ENCODE results near the gene KCNJ16.
"Not testable (repeated sequence)": the region's sequence is repeated elsewhere in the genome, so short reads cannot be mapped to it uniquely, and the experiment has no call there.

KCNJ16 gene

DNA sequence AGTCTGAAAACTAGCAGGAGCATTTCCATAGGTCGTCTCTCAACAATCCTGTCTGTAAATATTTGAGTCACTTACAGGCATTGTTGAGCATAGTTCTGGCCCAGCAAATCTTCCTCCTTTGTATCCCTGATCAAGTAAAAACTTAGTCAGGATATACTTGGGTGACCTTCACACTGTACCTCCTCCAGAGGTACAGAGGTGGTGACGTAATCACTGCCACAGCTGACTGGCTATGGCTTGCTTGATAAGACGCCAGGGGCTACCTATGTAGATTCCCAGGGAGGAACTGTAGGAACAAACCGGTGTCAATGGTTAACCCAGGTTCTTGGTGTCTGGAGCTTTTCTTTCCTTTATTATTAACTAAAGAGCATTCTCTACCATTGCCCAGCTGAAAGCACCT lies at the start of gene KCNJ16:
KCNJ16 (plus strand) TSS at position 270 of the 400 bp plus-strand sequence. CDS start 56,863 bp downstream, outside the sequence.
- no peak for DNase-seq

DNA sequence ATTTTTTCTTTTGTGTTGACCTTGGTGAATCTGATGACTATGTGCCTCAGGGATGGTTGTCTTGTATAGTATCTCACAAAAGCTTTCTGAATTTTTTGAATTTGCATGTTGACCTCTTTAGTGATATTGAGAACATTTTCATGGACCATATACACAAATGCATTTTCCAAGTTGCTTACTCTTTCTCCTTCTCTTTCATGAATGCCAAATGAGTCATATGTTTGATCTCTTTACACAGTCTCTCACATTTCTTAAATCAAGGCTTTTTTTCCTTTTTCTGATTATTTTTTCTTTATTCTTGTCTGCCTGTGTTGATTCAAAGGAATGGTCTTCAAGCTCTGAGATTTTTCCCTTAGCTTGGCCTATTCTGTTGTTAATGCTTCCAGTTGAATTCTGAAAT lies 46.6 kb upstream of the KCNJ16 start:
- DNase-seq, result no peak

DNA sequence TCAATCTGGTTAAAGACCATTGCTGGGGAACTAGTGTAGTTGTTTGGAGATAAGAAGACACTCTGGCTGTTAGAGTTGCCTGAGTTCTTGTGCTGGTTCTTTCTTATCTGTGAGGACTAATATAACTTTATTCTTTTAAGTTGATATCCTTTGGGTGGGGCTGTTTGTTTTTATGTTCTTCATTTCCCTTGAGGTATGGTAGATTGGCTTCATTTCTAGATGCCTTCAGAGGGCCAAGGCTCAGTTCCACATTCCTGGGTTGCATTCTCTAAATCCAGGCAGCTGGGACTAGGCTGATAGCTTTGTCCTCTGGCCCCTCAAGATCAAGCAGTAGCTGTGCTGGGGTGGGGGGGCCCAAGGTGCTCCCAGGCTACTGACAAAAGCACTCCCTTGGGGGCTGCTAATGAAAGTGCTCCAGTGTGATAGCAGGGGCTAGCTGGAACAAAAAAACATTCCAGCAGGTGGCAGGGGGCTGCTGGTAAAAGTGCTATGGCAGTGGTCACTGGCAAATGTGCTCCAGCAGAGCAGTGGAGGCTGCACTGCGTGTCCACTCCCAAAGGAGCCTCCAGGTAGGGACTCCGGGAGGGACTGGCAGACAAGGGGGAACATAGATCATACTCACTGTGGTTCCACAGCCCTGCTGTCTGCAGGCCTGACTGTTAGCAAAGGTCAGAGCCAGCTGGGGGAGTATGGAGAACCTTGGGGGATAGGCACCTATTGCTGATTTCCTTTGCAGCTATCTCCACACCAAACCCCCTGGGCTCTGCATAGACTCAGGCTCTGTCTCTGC lies 45.9 kb upstream of the KCNJ16 start:
- DNase-seq, result no peak

DNA sequence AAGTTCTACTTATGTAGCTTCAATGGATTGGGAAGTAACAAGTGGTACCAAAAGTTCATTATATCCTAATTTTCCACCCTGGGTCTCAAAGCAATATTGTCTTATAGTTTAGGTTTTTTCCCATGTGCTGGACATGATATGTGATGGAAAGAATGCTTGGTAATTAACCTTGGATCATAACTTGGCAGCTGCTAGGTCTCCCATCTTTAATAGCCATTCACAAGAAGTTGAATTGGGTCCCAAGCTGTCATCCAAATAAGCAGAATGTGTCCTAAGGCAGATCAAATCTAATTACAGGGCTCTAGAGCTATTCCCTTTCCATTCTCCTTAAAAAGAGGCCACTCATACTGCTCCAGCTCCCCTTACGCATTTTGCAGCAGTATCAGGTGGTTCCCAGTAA lies 44.7 kb upstream of the KCNJ16 start:
- DNase-seq, result no peak

DNA sequence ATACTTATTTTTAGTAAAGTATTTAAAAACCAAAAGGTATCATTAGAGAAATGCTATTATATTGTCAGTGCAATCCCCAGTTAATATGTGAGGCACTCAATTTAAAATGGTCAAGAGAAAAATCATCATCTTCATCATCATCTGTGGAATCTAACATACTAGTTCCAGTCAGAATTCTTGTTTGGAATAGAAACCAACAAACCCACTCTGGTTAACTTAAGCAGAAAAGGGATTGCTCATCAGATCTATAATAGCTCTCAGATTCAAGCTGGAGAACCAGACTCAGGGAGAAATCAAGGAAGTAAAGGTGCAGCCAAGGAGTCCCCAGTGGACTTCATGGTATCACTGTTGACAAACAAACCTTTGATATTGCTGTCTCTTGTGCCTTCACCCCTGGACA lies 43.7 kb upstream of the KCNJ16 start:
- DNase-seq, result no peak

DNA sequence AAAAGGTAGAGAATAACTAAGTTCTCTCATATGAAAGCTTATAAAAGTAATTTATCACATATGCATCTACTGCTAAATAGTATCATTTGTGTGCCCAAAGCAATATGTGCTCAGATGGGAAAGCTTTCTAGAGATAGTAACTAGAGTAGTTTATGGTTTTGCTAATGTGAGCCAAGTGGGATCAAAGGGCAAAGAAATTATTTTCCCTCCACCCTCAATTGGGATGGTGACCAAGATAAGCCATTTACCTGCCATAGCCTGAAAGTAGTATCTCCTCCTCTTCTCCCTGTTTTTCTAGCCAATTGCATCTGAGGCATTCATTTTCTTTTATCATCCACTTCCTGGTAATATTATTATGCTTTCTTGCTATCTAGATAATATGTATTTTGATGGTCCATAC lies 41.9 kb upstream of the KCNJ16 start:
- no peak for DNase-seq

DNA sequence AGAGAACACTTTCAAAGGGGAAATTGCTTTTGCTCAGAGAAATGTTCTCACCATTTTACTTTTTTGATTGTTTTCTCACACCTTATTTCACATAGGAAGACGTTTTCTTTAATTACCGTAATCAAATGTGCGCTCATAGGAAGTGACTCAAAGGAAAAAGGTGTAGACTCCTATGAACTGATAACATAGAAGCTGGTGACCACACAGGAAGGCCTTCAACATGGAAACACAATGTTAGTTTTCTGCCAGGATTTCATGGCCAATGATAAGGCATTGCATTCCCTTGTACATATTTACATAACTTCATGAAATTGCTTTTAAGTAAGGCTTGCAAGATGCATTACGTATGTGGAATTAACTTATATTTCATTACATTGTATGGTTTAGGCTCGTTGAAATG lies 40.9 kb upstream of the KCNJ16 start:
- no peak for DNase-seq

DNA sequence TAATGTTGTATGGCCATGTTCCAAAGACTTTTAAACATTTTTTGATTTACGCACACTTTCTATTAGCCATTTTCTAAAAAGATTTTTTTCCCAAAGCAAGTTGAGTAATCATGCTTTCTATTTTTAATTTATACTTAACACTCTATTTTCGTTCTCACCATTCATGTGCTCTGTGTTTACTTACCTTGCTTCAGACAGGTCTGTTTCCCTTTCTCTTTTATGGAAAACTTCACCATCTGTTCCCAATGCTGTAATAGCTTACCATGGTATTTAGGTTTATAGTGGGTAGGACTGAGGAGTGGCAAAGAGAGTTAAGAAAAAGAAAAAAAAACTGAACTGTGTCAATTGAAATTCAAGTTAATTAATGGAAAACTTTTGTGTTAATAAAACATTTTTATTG lies 37.5 kb upstream of the KCNJ16 start:
- DNase-seq, result no peak

DNA sequence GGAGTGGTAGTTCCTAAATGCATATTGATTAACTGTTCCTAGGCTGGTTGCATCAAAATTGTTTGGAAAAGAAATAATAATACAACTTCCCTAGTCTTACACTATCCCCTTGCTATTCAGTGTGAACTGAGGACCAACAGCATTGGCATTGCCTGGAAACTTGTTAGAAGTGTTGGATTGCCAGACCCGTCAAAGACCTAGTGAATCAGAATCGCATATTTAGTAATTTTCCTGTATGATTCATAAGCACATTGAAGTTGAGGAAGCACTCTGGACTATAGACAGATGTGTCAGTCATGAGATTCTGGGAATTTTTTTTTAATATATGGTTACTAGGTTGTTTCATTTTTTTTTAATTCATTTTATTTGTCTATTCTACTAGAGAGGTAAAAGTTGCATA lies 34.7 kb upstream of the KCNJ16 start:
- no peak for DNase-seq

DNA sequence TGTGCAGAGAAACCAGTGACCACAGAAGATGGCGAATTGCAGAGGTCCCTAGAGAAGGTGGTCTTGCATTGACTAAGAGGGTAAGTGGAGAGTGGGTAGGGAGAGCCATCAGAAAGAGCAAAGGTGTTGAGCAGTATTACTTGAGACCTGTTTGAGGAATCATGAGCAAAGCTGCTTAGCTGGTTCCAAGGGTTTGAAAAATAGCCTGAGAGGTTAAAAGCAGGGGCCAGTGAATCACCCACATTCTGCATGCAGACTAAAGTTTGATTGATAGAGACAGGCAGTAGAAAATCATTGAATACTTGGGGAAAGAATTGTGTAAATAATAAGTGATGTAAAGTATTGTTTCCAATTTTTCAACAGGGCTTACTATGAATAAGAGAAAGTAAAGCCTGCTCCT lies 34.0 kb upstream of the KCNJ16 start:
- no peak for DNase-seq

DNA sequence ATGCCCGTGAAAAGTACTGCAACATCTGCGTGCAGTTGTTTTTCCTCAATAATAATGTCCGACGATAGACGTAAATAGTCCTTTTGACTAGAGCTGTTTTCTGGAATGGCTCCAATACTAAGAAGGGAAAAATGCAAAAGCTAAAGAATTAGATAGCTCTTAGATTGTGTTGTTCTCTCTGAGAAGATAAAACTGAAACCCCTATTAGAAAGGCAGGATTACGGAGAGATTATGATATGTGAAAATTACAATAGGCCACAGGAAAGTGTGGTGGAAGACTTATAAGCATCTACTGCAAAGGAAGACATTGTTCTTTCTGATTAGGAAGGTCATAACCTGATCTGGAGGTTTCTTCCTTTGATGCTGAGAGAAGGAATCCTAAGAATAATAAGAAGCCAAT lies 33.5 kb upstream of the KCNJ16 start:
- DNase-seq, result no peak

DNA sequence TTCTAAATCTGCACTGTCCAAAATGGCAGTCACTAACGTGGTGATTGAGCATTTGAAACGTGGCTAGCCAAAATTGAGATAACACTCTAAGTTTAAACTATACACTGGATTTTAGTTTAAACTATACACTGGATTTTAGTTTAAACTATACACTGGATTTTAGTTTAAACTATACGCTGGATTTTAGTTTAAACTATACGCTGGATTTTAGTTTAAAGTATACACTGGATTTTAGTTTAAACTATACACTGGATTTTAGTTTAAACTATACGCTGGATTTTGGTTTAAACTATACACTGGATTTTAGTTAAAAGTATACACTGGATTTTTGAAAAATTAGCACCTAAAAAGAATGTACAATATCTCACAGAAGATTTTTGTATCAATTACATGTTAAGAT lies 29.2 kb upstream of the KCNJ16 start:
- DNase-seq, result not testable (repeated sequence)

DNA sequence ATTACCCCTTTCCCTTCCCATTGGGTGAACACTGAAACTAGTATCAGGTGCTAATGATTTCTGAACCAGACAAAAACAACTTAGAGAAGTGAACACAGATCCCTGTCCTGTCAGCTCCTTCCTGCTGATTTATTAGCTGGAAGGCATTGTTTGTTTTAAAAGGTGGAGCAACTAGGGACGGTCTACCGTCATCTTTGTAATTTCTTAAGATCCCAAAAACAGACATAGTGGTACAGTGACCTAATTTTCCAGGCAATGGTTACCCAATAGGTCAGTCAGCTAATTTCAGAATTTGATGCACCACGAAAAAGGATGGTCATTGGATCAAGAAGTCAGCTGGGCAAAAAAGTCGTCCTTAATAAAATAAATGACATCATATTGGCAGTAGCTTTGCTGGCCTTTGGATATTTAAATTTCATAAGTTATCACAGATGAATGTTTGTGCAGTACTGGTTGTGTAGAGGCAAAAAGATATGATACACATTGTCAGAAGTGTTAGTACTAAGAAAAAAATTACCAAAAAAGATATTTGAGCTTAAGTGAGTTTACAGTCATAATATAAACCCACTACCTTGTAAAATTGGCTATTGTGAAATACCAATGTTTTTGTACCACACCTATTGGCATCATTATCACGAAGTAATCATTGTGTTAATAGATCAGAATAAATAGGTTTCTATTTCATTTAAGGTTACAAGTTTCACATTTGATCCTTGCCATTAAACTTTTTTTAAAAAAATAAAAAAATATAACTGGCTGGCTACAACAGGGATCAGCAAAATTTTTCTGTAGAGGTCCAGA lies 27.2 kb upstream of the KCNJ16 start:
- DNase-seq, result no peak

DNA sequence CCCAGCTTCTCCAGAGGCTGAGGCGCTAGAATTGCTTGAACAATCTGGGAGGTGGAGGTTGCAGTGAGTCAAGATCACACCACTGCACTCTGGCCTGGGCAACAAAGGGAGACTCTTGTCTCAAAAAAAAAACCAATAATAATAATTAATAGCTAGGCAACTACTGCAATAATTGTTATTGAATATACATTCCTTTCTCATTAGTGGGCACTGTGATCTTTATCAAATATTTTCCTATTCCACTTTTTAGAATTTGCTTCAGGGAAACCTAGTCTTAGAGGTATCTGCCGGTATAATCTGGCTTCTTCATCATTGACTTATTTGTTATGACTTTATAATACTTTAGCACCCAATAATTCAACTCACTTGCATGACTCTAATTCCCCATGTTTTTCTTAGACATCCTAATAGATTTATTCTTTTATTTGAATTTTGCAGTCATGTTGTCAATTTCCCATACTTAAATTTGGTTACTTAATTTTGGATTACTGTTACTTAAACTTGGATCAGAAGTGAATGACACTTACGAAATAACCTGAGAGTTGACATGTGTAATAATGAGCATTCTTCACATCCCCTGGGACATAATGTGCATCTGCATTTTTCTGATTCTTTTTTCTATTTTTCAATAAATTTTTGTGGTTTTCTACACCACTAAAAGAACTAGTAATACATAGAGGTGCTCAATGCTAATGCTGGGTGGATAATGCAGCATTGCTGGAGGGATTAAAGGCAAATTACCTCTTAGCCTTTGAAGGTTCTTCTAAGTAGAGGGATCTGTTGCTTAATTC lies 25.0 kb upstream of the KCNJ16 start:
- DNase-seq, result no peak

DNA sequence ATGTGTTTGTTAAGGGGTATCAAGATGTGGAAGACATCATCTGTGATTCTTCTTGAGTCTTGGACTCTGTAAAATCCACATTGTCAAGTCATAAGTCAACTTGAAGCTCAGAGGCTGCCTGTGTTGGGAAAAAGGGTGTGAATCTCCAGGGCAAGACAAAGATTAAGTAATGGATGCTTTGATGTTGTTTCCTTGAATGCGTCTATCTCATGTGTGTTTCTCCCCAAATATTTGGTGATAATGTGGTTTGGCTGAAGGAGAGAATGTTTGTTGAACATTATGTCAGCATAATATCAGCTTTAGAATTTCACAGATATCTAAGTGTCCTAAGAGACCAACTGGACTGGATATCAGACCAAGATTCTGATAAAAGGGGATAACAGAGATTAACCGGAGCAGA lies 24.1 kb upstream of the KCNJ16 start:
- DNase-seq, result no peak

DNA sequence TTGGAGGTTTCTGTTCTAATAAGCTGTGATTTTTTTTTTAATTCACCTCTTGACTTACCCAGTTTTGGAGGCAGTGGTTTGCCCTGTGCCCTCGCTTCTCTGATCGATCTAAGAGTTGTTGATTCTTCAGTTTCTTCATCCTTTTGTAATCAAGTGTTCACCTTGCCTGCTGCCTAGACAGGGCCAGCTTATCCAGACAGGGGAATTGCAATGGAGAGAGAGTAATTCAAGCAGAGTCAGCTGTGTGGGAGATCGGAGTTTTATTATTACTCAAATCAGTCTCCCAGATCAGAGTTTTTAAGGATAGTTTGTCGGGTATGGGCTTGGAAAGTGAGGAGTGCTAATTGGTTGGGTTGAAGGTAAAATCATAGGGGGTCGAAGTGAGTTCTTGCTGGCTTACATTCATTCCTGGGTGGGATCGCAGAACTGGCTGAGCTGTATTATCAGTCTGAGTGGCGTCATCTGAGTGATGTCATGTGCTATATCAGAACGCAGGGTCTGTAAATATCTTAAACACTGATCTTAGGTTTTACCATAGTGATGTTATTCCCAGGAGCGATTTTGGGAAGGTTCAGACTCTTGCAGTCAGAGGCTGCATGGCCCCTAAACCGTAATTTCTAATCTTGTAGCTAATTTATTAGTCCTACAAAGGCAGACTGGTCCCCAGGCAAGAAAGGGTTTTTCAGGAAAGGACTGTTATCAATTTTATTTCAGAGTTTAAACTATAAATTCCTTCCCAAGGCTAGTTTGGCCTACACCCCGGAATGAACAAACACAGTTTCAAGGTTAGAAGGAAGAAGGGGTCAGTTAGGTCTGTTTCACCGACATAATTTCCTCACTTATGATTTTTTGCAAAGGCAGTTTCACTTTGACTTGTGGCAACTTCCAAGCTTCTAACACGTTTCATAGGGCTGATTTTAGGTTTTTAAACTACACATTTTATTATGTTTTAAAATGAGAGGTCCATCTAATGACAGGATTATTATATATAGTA lies 21.5 kb upstream of the KCNJ16 start:
- DNase-seq, result no peak

DNA sequence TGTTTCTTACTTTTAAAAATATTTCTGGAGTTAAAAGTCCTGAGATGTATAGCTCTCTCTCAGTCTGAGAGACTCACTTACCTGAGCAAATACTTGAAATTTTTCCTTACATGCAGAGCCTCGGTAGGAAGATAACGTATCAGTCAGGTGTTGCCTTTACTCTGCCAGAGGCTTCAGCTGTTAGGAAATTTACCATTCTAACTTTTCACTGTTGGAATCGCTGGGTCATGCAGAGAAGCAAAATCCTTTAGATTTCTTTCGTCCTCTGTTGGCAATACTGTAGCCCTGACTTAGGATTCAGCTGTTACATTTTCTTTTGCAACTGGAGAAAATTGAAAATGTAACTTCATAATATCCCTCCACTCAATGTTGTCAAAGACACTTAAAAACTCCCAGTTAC lies 20.0 kb upstream of the KCNJ16 start:
- no peak for DNase-seq

DNA sequence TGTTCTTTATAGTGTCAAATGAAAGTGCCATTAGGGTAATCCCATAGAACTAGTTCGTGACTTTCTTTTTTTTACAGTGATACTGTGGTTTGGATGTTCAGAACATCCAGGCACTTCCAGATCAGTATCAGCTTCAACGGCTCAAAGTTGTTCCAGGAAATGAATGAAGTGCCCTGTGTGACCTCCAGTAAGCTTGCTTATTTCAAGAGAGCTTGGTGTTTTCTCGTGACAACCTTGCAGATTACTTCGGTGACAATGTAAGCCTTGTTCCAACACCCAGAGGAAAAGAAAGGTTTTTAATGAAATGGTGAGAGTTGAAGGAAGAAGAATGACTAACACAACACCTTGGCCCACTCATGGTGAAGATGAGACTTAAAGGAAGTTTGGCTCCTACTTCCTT lies 16.0 kb upstream of the KCNJ16 start:
- DNase-seq, result no peak

DNA sequence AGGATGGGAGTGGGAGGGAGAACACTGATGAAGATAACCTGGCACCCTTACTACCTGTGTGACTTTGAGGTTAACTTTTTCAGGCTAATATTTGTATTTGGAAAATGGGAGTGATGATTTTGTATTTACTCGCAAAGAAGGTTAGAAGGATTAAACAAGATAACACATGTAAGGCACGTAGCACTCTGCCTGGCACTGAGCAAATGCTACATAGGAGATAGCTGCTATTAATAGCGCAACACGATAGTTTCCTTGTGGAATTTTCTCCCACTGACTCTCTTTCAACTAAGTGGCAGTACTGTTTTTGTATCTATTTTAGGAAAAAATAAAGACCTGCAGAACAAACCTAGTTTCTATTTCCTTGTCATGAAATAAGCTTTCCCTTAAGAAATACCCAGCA lies 15.4 kb upstream of the KCNJ16 start:
- no peak for DNase-seq

DNA sequence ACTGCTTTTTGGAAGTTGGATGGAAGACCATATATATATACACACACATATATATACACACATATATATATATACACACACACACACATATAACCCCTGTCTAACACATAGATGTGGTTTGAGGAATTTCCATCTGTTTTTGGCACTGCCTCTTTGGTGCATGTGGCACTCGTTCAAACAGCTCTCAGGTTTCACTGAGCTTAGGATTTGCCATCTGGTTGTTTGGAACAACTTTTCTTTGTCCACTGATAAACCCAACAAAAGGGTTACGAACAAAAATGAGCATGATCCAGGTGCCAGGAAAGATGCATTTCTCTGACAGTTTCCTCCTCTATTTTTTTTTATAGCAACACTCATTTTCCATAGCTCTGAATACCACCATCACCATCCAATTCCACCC lies 14.6 kb upstream of the KCNJ16 start:
- DNase-seq, result no peak

DNA sequence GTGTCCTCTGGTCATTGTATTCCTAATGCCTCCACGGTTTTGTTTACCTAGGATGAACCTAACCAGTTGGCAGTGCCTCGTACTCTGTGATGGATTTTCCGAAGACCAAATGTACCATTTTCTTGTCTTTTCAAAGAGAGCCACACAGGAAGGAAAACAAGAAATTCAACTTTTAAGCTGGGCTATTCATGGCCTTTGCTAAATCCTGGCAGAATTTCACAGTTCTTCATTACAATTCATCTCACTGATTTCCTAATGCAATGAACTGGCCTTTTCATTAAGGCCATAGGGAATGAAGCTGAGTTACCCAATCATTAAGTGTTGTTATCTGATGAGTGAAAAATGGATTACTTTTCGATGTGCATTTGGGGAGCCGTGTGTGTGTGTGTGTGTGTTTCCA lies 7.9 kb upstream of the KCNJ16 start:
- peak in 1 of 2 donors; percentile 52 for DNase-seq

DNA sequence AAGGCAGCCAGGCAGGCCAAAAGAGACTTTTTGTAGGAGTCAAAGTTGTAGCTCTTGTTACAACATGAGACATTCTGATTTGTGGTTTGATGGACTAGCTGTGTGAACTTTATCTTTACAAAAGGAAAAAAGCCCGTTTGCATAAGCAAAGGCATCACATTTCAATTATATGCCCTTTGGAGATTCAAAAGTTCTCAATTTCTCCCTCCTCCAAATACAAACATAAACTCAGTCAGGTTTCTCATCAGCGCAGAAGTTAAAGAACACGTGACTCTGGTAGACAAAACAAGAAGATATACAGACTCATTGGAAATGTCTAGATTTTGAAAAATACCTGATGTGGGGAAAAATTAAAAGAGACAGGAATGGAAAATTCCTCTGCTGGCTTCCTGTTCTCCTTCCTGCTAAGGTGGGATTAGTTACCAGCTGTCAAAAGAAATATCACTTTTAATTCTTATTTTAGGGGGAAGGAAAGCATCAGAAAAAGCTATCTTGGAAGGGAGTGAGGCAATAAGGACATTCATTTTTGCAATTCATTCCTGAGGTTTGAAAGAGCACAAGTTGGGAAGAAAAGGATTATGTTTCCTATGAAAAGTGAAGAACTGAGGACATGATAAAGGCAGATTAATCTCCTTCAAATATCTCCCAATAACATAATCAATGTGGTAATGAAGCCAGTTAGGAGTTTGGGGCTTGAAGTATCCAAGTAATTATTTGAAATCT lies 4.6 kb upstream of the KCNJ16 start:
- DNase-seq, result no peak
